Thyroid gland (tissue), 4 donors: Measurements from ENCODE around the gene MROH7. TPM values are rescaled to one million over a fixed set of nuclear protein-coding genes. Genes with fewer than 3 reads are reported as not detected.
A peak's percentile ranks its signal among the peaks of the same experiment; 100 is the strongest.

Experiments used
- DNase-seq, 2 donors: peaks; one replicate each; pipeline ENCODE4 v3.0.0-alpha.2; 2019
- H3K27ac ChIP-seq, 3 donors: fragments of 200-600 bp; sonication (generic); 1 replicate in 2 of 3; 2 replicates in 1 of 3; pipeline ENCODE4 v1.5.1; 2016 to 2019; ENCODE audit warnings: mild to moderate bottlenecking in 1 of 3, moderate library complexity in 1 of 3
- H3K27me3 ChIP-seq: fragments of 200-600 bp; sonication (generic); one replicate; pipeline ENCODE4 v1.5.1; 2019
- H3K36me3 ChIP-seq, 2 donors: fragments of 200-600 bp; sonication (generic); one replicate each; pipeline ENCODE4 v1.5.1; 2016 to 2019
- H3K4me1 ChIP-seq, 2 donors: fragments of 200-600 bp; sonication (generic); one replicate each; pipeline ENCODE4 v1.5.1; 2017 to 2019
- H3K4me3 ChIP-seq, 3 donors: fragments of 200-600 bp; sonication (generic); replicated peaks in 1 of 3; 1 replicate in 2 of 3; 2 replicates in 1 of 3; pipeline ENCODE4 v1.5.1; 2016; ENCODE audit warnings: mild to moderate bottlenecking in 1 of 3
- H3K9me3 ChIP-seq: fragments of 200-600 bp; sonication (generic); one replicate; pipeline ENCODE4 v1.5.1; 2017
- POLR2A ChIP-seq, 2 donors: fragments of 450-650 bp; IDR thresholded peaks; one replicate each; pipeline ENCODE4 v1.6.1; 2017; ENCODE audit warnings: antibody characterized with exemption in 2 of 2, mild to moderate bottlenecking in 2 of 2, moderate library complexity in 1 of 2
- WGBS, 2 donors: methylation state at CpG; one replicate each; pipeline ENCODE4 v1.1.5; 2017; 5-methylcytosine and 5-hydroxymethylcytosine counted together
- intact Hi-C: fragments of 100-400 bp; cut with DNase I; formaldehyde crosslinking; loops from one replicate; pipeline ENCODE4 v1.15.1; 2023
- total RNA-seq, 4 donors: library from RNA; depleted of rRNA; stranded (reverse); fragments of >200 nt; gene quantifications; one replicate each; pipeline ENCODE4 v1.2.3, GENCODE V29; 2016
- TF ChIP-seq, protein P1 (sequence below), 6 experiments: fragments of 200-600 bp in 3 of 6; fragments of 450-650 bp in 3 of 6; sonication (generic) in 3 of 6; IDR thresholded peaks; one replicate each; pipeline ENCODE4 v1.5.1; 2016 to 2019; ENCODE audit warnings: antibody characterized with exemption in 6 of 6, mild to moderate bottlenecking in 2 of 6, inconsistent platforms in 1 of 6, moderate library complexity in 1 of 6

The MROH7 gene
- total RNA-seq, 4 donors from 2014 or later = 16.7 to 24.1 (median 20.8) TPM

GRCh38 chr1:54716299-54717047 lies 74.9 kb downstream of the MROH7 start:
- intact Hi-C loops = no loop called here
- peak overlapping the region in 1 of 3 donors; percentile 48 for H3K27ac ChIP-seq

GRCh38 chr1:54721719-54722118 lies 80.1 kb downstream of the MROH7 start:
- peaks cover 28 to 38% of the 10 kb centered on the region in 2 donors for H3K36me3 ChIP-seq
- H3K4me1 ChIP-seq = peaks cover 1 to 3% of the 10 kb centered on the region in 2 donors
- H3K27ac ChIP-seq = no peak overlapping the region
- no peak overlapping the region for H3K4me3 ChIP-seq
- H3K9me3 ChIP-seq = no peaks in the 10 kb centered on the region
- TF ChIP-seq POLR2A (IDR thresholded peaks at IDR 0.05) = no peak
- TF ChIP-seq, protein P1, sequence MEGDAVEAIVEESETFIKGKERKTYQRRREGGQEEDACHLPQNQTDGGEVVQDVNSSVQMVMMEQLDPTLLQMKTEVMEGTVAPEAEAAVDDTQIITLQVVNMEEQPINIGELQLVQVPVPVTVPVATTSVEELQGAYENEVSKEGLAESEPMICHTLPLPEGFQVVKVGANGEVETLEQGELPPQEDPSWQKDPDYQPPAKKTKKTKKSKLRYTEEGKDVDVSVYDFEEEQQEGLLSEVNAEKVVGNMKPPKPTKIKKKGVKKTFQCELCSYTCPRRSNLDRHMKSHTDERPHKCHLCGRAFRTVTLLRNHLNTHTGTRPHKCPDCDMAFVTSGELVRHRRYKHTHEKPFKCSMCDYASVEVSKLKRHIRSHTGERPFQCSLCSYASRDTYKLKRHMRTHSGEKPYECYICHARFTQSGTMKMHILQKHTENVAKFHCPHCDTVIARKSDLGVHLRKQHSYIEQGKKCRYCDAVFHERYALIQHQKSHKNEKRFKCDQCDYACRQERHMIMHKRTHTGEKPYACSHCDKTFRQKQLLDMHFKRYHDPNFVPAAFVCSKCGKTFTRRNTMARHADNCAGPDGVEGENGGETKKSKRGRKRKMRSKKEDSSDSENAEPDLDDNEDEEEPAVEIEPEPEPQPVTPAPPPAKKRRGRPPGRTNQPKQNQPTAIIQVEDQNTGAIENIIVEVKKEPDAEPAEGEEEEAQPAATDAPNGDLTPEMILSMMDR (IDR thresholded peaks at IDR 0.05) = no peak
- no peaks in the 10 kb centered on the region for H3K27me3 ChIP-seq
- intact Hi-C loops = no loop called here
- no peak for DNase-seq

More at GRCh38 chr1:54716299-54717047, 74.9 kb downstream of the MROH7 start:
- H3K4me1 ChIP-seq = peaks cover 8 to 11% of the 10 kb centered on the region in 2 donors
- H3K4me3 ChIP-seq = peak overlapping the region; percentile 37 to 76 (median 69)
- H3K9me3 ChIP-seq = no peaks in the 10 kb centered on the region
- WGBS, 2 donors = 42 to 52% methylated on average over 8 of the region's 8 CpGs
- peaks cover 6 to 8% of the 10 kb centered on the region in 2 donors for H3K36me3 ChIP-seq
- no peaks in the 10 kb centered on the region for H3K27me3 ChIP-seq
- no peak for TF ChIP-seq POLR2A (IDR thresholded peaks at IDR 0.05)
- TF ChIP-seq, protein P1 (IDR thresholded peaks at IDR 0.05) = no peak
- DNase-seq = no peak

DNA sequence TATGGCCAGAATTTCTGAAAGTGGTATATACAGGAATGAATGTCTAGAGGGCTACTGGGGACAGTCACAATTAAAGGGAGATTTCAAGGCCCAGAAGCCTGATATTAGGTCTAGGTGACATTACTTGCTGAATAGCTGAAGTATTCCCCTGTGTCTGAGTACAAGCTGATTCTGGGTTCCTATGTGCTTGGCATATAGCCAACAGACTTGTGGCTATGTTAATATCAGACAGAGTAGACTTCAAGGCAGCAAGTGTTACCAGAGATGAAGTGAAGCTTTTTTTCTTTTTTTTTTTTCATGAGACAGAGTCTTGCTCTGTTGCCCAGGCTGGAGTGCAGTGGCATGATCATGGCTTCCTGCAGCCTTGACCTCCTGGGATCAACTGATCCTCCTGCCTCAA lies 82.4 kb downstream of the MROH7 start:
- no peaks in the 10 kb centered on the region for H3K9me3 ChIP-seq
- no peaks in the 10 kb centered on the region for H3K4me1 ChIP-seq
- no peak for DNase-seq
- peaks cover 23 to 42% of the 10 kb centered on the region in 2 donors for H3K36me3 ChIP-seq
- intact Hi-C loops = no loop called here
- TF ChIP-seq, protein P1 (IDR thresholded peaks at IDR 0.05) = no peak
- no peak for TF ChIP-seq POLR2A (IDR thresholded peaks at IDR 0.05)
- H3K4me3 ChIP-seq = no peak overlapping the region
- no peak overlapping the region for H3K27ac ChIP-seq
- H3K27me3 ChIP-seq = no peaks in the 10 kb centered on the region

- WGBS, 2 donors = 95 to 100% methylated on average over 1 of the region's 1 CpG
- H3K4me3 ChIP-seq = no peak overlapping the region
- H3K27ac ChIP-seq = no peak overlapping the region
- intact Hi-C loops = no loop called here
- H3K9me3 ChIP-seq = no peaks in the 10 kb centered on the region
- H3K36me3 ChIP-seq = peaks cover 22 to 42% of the 10 kb centered on the region in 2 donors
- no peak for TF ChIP-seq POLR2A (IDR thresholded peaks at IDR 0.05)
- TF ChIP-seq, protein P1 (IDR thresholded peaks at IDR 0.05) = no peak
- DNase-seq = no peak
- H3K4me1 ChIP-seq = no peaks in the 10 kb centered on the region
- H3K27me3 ChIP-seq = no peaks in the 10 kb centered on the region
Observed at GRCh38 chr1:54724771-54725170, 83.2 kb downstream of the MROH7 start.

GRCh38 chr1:54728027-54728426 lies 86.4 kb downstream of the MROH7 start:
- Histone ChIP-seq H3K4me3 (no peak overlapping the region), H3K9me3 (no peaks in the 10 kb centered on the region), H3K36me3 (peaks cover 36 to 52% of the 10 kb centered on the region in 2 donors), H3K27ac (no peak overlapping the region), H3K27me3 (no peaks in the 10 kb centered on the region), H3K4me1 (no peaks in the 10 kb centered on the region)
- no peak for DNase-seq
- TF ChIP-seq POLR2A (IDR thresholded peaks at IDR 0.05) = no peak
- TF ChIP-seq, protein P1 (IDR thresholded peaks at IDR 0.05) = no peak
- intact Hi-C loops = no loop called here
- 77 to 87% methylated on average over 3 of the region's 3 CpGs for WGBS, 2 donors
